Thyroid gland (tissue), 4 donors: ENCODE data around the gene DNAJB12. TPM values are rescaled to one million over a fixed set of nuclear protein-coding genes. Genes with fewer than 3 reads are reported as not detected.
A peak's percentile ranks its signal among the peaks of the same experiment; 100 is the strongest.

ENCODE experiments used
- DNase-seq, 2 donors: peaks; one replicate each; pipeline ENCODE4 v3.0.0-alpha.2; 2019
- H3K27ac ChIP-seq, 3 donors: fragments of 200-600 bp; sonication (generic); 1 replicate in 2 of 3; 2 replicates in 1 of 3; pipeline ENCODE4 v1.5.1; 2016 to 2019; ENCODE audit warnings: mild to moderate bottlenecking in 1 of 3, moderate library complexity in 1 of 3
- H3K27me3 ChIP-seq: fragments of 200-600 bp; sonication (generic); one replicate; pipeline ENCODE4 v1.5.1; 2019
- H3K36me3 ChIP-seq, 2 donors: fragments of 200-600 bp; sonication (generic); one replicate each; pipeline ENCODE4 v1.5.1; 2016 to 2019
- H3K4me1 ChIP-seq, 2 donors: fragments of 200-600 bp; sonication (generic); one replicate each; pipeline ENCODE4 v1.5.1; 2017 to 2019
- H3K4me3 ChIP-seq, 3 donors: fragments of 200-600 bp; sonication (generic); replicated peaks in 1 of 3; 1 replicate in 2 of 3; 2 replicates in 1 of 3; pipeline ENCODE4 v1.5.1; 2016; ENCODE audit warnings: mild to moderate bottlenecking in 1 of 3
- H3K9me3 ChIP-seq: fragments of 200-600 bp; sonication (generic); one replicate; pipeline ENCODE4 v1.5.1; 2017
- POLR2A ChIP-seq, 2 donors: fragments of 450-650 bp; IDR thresholded peaks; one replicate each; pipeline ENCODE4 v1.6.1; 2017; ENCODE audit warnings: antibody characterized with exemption in 2 of 2, mild to moderate bottlenecking in 2 of 2, moderate library complexity in 1 of 2
- WGBS, 2 donors: methylation state at CpG; one replicate each; pipeline ENCODE4 v1.1.5; 2017; 5-methylcytosine and 5-hydroxymethylcytosine counted together
- intact Hi-C: fragments of 100-400 bp; cut with DNase I; formaldehyde crosslinking; loops from one replicate; pipeline ENCODE4 v1.15.1; 2023
- total RNA-seq, 4 donors: library from RNA; depleted of rRNA; stranded (reverse); fragments of >200 nt; gene quantifications; one replicate each; pipeline ENCODE4 v1.2.3, GENCODE V29; 2016
- TF ChIP-seq, protein P1 (sequence below), 6 experiments: fragments of 200-600 bp in 3 of 6; fragments of 450-650 bp in 3 of 6; sonication (generic) in 3 of 6; IDR thresholded peaks; one replicate each; pipeline ENCODE4 v1.5.1; 2016 to 2019; ENCODE audit warnings: antibody characterized with exemption in 6 of 6, mild to moderate bottlenecking in 2 of 6, inconsistent platforms in 1 of 6, moderate library complexity in 1 of 6

Gene DNAJB12
- total RNA-seq, 4 donors from 2014 or later = 31.6 to 49.7 (median 44.1) TPM

DNA sequence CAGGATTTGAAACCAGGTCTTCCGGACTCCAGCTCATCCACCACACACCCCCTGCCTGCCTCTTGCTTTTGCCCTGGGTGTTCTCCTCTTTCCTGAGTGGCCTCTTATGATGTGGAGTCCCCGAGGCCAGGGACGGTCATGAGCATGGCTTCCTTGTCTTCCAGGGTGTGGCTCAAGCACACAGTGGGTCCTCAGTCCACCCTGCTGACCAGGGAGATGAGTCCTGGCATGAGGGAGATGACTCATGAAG lies 32.8 kb downstream of the DNAJB12 start:
- TF ChIP-seq, protein P1, sequence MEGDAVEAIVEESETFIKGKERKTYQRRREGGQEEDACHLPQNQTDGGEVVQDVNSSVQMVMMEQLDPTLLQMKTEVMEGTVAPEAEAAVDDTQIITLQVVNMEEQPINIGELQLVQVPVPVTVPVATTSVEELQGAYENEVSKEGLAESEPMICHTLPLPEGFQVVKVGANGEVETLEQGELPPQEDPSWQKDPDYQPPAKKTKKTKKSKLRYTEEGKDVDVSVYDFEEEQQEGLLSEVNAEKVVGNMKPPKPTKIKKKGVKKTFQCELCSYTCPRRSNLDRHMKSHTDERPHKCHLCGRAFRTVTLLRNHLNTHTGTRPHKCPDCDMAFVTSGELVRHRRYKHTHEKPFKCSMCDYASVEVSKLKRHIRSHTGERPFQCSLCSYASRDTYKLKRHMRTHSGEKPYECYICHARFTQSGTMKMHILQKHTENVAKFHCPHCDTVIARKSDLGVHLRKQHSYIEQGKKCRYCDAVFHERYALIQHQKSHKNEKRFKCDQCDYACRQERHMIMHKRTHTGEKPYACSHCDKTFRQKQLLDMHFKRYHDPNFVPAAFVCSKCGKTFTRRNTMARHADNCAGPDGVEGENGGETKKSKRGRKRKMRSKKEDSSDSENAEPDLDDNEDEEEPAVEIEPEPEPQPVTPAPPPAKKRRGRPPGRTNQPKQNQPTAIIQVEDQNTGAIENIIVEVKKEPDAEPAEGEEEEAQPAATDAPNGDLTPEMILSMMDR (IDR thresholded peaks at IDR 0.05) = no peak
- TF ChIP-seq POLR2A (IDR thresholded peaks at IDR 0.05) = no peak
- H3K27ac ChIP-seq = no peak overlapping the region
- H3K27me3 ChIP-seq = no peaks in the 10 kb centered on the region
- no peak for DNase-seq
- H3K9me3 ChIP-seq = no peaks in the 10 kb centered on the region
- H3K36me3 ChIP-seq = no peaks in the 10 kb centered on the region
- H3K4me1 ChIP-seq = peaks cover 44 to 58% of the 10 kb centered on the region in 2 donors
- intact Hi-C loops = no loop called here
- WGBS, 2 donors = 83 to 84% methylated on average over 3 of the region's 3 CpGs
- H3K4me3 ChIP-seq = no peak overlapping the region

DNA sequence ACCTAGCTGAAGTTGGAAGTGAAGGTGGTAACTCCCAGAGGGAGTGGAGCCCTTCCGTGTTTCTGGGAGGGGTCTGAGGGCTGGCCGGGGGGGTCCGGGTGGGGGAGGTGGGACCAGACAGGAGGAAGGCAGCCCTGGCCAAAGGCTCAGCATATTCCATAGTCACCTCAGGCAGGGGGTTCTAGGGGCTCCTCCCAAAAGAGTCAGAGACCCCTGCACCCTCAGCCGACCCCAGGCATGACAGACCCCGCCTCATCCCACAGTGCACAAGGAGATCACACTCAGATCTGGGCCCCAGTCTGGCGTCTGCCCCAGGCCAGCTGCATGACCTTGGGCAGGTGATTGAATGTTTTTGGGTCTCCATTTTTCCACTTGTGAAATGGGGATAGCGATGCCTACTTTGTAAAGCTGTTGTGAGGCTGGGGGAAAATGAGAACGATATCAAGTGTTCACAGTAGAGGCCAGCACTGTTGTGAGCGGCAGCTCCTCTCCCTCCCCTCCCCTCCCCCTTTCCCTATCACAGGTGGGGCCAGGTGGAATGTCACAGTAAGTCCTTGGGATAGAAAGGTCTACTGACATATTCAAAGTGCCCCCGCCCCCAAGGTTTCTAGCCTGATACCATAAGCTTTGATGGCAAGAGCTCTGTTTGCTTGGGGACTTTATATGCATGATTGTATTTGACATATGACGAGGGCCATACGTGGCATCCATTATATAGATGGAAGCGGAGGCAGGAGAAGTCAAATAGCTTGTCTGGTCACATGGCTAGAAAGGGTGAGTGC lies 33.3 kb downstream of the DNAJB12 start:
- no peaks in the 10 kb centered on the region for H3K9me3 ChIP-seq

DNA sequence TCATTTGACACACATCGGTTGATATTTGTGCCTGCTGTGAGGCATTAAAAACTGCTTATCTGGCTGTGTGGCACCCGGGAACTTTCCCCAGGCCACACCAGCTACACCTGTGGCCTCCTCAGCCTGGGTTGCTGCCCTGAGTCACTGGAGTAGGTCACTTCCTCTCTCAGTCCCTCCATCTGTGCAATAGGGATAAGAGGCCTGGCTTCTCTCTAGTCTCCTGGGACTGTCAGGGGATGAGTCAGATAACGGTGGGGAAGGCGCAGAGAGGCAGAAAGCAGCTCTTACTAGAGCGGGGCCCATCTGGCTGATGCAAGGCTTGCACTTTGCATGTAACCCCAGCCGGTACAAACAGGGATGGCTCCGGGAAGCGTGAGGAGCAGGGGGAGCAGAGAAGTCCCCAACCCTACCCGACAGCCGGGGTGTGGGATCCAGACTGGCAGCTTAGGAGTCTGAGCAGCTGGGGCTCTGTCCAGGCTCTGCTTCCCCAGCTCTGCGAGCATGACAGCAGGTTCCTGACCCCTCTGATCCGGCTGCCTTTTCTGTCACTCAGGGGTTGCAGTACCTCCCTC lies 34.0 kb downstream of the DNAJB12 start:
- H3K4me1 ChIP-seq = peaks cover 56 to 68% of the 10 kb centered on the region in 2 donors
- H3K9me3 ChIP-seq = no peaks in the 10 kb centered on the region
- H3K27ac ChIP-seq = peak overlapping the region; percentile 95 to 97 (median 96)
- TF ChIP-seq, protein P1 (IDR thresholded peaks at IDR 0.05) = no peak
- TF ChIP-seq POLR2A (IDR thresholded peaks at IDR 0.05) = no peak
- no peaks in the 10 kb centered on the region for H3K36me3 ChIP-seq
- H3K27me3 ChIP-seq = no peaks in the 10 kb centered on the region
- H3K4me3 ChIP-seq = no peak overlapping the region
- intact Hi-C loops = no loop called here
- DNase-seq = peak in 1 of 2 donors; percentile 48
- WGBS, 2 donors = 49 to 81% methylated on average over 9 to 12 of the region's 12 CpGs

More for the DNA sequence above, 33.3 kb downstream of the DNAJB12 start:
- intact Hi-C loops = no loop called here
- H3K27me3 ChIP-seq = no peaks in the 10 kb centered on the region
- no peak overlapping the region for H3K4me3 ChIP-seq
- peak overlapping the region; percentile 95 to 97 (median 96) for H3K27ac ChIP-seq
- no peak for DNase-seq
- TF ChIP-seq, protein P1 (IDR thresholded peaks at IDR 0.05) = no peak
- no peak for TF ChIP-seq POLR2A (IDR thresholded peaks at IDR 0.05)
- WGBS, 2 donors = 84 to 87% methylated on average over 9 to 10 of the region's 13 CpGs
- peaks cover 49 to 63% of the 10 kb centered on the region in 2 donors for H3K4me1 ChIP-seq
- no peaks in the 10 kb centered on the region for H3K36me3 ChIP-seq

DNA sequence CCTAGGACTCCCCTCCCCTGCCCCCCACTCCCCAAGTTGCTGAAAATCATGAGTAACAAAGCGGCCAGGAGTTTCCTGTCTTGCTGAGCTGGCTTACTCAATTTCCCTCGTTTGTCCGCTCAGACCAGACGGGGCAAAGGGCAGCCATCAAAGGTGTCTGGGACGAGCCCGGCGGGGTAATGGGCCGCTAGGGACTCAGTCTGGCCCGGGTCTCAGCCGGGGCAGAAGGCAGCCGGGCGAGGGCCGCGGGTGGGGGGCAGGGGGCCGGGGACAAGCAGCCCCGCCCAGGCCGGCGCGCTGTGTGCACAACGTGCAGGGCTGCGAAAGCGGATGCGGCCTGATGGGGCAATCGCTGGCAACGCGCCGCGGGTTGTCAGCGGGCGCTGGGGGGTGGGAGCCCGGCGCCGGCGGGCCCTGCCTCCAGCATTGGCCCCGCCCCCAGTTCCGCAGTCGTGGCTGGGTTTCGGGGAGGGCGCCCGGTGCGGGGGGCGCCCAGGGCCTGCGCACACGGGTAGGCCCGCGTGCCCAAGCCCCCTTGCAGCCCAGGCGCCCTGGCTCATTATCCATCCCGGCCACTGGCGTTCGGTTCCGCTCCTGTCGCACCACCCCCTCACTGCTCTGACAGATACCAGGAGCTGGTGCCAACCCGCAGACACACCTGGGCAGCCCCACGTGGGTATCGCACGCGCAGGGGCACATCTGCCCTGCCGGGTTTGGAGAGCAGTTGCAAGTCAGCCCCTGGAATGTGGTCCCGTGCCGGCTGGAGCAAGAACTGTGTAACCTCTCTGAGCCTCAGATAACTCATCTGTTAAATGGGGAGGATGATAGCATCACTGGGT lies 35.1 kb downstream of the DNAJB12 start:
- no peaks in the 10 kb centered on the region for H3K9me3 ChIP-seq
- H3K4me1 ChIP-seq = peaks cover 55 to 68% of the 10 kb centered on the region in 2 donors
- TF ChIP-seq, protein P1 (IDR thresholded peaks at IDR 0.05) = peak in 1 of 6 experiments; percentile 11
- TF ChIP-seq POLR2A (IDR thresholded peaks at IDR 0.05) = peak in 1 of 2 donors; percentile 64
- H3K4me3 ChIP-seq = peak overlapping the region in 1 of 3 donors; percentile 24
- 9 to 10% methylated on average over 16 to 26 of the region's 60 CpGs for WGBS, 2 donors
- no peaks in the 10 kb centered on the region for H3K36me3 ChIP-seq
- H3K27ac ChIP-seq = peak overlapping the region; percentile 95 to 97 (median 96)
- intact Hi-C loops = no loop called here
- H3K27me3 ChIP-seq = no peaks in the 10 kb centered on the region
- peak; percentile 95 for DNase-seq
